HG03442 (cell line): ENCODE results near the gene PDIA6.

Experiments
- ATAC-seq: cut with Tn5 transposase; IDR thresholded peaks from one replicate; pipeline ENCODE4 v1.9.1; 2021; ENCODE audit warnings: mild to moderate bottlenecking, moderate library complexity; ENCODE audit not compliant: unreplicated experiment

PDIA6 gene

DNA sequence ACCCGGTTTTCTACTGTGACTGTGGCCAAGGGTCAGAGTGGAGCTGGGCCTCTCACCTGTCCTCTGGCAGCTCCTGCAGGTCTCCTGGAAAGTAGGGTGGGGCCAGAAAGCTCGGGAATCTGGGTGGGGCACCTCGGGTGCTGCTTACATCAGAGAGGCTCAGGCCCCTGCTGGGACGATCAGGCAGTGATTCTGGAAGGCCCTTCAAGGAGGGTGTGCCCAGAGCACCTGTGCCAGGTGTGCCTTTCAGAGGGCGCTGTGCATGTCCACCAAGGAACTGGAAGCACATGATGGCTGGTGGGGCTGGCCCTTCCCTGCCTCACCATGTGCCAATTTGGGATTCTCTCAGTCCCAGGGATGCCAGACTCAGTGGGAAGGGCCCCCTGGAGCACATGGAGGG is 47.1 kb downstream of the PDIA6 start:
- ATAC-seq: no peak

GRCh38 chr2:10764896-10765295 is 47.7 kb downstream of the PDIA6 start:
- no peak for ATAC-seq

- no peak for ATAC-seq
Measured at GRCh38 chr2:10764096-10764785, 48.3 kb downstream of the PDIA6 start.

DNA sequence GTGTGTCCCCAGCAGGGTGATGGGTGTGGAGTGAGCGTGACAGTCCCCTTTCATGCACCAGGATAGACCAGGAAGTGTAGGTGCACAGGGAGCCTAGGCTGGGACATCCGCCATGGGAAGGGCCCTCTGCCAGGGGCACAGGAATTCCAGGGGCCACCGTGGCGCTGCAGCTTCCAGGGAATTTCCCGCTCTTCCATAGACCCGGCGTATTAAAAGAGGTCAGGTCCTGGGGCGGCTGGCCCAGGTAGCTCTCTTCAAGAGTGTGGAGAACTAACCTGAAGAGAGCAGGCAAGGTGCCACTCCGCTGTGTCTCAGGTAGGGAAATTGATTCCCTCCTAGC is 49.2 kb downstream of the PDIA6 start:
- no peak for ATAC-seq

DNA sequence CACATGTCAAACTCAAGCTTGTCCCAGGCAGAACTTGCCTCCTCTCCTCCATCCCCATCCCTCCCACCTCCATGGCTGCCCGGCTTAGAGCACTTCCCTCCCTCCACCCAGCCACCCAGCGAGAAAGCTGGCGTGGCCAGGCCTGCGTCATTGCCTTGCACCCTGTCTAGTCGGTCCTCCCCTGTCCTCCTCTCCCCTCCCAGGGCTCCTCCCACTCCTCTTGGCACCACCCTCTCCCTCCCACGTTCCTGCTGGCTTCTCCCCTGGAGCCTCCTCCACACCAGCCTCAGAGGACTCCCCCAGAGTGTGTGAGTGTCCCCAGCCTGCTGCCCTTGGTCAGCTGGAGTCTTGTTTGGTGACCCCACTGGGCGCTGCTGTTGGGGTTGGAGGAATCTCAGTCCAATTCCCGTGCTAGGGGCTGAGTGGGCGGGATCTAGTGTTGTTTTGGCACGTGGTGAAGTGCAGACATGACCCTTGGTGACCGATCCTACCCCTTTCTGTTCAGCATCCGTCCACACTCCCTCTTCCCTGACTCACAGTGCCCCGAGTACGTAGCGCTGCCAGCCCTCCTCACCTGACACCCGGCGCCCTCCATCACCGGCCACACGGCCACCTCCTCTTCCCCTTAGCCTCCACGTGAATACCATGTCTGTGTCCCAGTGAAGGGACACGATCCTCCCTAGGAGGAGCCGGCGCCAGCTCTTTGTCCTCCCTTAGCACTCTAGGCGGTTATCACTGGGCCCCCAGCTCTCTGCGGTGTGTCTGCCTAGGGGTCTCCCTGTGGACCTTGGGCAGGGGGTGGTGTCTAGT is 49.7 kb downstream of the PDIA6 start:
- ATAC-seq: no peak

- no peak for ATAC-seq
Measured at GRCh38 chr2:10761591-10761990, 51.0 kb downstream of the PDIA6 start.

DNA sequence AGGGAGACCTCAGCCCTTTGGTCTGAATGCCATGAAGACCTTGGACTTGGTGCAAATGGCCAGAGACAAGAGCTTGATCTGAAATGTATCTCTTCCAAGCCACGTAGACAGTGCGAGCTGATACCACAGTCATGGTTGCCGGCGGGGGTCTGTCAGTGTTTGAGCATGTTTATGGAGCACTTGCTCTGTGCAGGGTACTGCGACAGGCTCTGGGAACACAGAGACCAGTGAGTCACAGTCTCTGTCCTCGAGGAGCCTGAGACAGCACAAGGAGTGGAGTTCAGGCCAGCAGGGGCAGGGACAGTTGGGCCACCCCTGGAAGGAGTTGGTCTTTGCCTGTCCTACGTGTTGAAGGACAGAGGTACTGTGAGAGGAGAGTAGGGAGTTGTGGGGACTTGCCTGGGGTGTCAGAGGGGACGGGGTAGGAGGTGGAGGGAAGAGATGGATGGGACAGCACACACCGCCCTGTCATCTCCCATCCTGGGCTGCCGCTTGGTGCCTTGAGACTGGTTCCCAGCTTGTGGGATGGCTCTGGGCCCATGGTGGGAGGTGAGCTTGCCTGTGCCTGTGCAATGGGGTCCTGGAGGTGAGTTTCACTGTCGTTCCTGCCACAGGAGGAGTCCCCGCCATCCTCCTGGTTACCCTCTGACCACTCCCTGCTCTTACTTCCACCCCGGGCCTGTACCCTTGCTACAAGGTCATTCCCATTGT is 51.6 kb downstream of the PDIA6 start:
- no peak for ATAC-seq

GRCh38 chr2:10759151-10759714 is 53.4 kb downstream of the PDIA6 start:
- no peak for ATAC-seq

GRCh38 chr2:10757814-10758286 is 54.7 kb downstream of the PDIA6 start:
- no peak for ATAC-seq

GRCh38 chr2:10755621-10756020 is 57.0 kb downstream of the PDIA6 start:
- no peak for ATAC-seq

DNA sequence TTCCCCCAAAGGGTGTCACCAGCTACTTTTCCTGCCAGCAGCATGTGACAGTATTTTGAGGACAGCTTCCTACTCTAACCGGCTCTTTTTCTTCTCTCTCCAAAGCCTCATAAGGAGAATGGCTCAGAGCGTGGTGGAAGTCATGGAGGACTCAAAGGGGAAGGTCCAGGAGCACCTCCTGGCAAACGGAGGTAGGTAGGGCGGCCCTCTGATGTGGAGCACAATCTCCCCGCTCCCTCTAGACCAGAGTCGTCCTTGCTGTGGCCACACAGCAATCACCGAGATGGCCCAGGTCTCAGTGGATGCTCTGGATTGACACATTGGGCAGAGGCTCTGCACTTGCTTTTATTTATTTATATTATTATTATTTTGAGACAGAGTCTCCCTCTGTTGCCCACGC is 58.7 kb downstream of the PDIA6 start:
- no peak for ATAC-seq

GRCh38 chr2:10753156-10753555 is 59.4 kb downstream of the PDIA6 start:
- no peak for ATAC-seq

- ATAC-seq: no peak
Measured at GRCh38 chr2:10752236-10752635, 60.3 kb downstream of the PDIA6 start.

- no peak for ATAC-seq
Measured at GRCh38 chr2:10750610-10751009, 62.0 kb downstream of the PDIA6 start.

DNA sequence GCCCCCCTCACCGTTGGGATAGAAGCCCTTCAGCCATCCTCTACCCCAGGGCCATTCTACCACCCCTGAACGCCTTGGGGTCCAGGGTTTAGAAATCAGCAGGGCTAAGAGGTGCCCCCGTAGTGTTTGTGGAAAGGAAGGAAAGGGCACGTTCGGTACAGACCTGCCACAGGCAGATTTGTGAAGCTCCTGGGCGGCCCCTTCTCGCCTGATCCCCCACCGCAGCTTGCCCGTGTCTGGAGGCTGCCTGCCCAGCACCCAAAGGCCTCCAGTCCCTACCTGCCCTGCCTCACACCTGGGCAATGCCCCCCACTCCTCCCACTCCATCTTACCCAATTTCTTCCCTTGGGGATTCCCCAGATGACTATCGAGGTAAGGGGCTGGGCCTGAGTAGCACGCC is 69.9 kb downstream of the PDIA6 start:
- ATAC-seq: no peak

- ATAC-seq: no peak
Measured at GRCh38 chr2:10741139-10741538, 71.4 kb downstream of the PDIA6 start.

- no peak for ATAC-seq
Measured at GRCh38 chr2:10740226-10740625, 72.4 kb downstream of the PDIA6 start.

- no peak for ATAC-seq
Measured at GRCh38 chr2:10738192-10738591, 74.4 kb downstream of the PDIA6 start.

- no peak for ATAC-seq
Measured at GRCh38 chr2:10733980-10734379, 78.6 kb downstream of the PDIA6 start.

GRCh38 chr2:10733566-10733925 is 79.0 kb downstream of the PDIA6 start:
- no peak for ATAC-seq
